EH (cell line): Measurements from ENCODE around the gene NUB1.

Source experiments
- DNase-seq: peaks from one replicate; pipeline ENCODE4 v3.0.0-alpha.2; 2015; ENCODE audit warnings: low read depth

The NUB1 gene

DNA sequence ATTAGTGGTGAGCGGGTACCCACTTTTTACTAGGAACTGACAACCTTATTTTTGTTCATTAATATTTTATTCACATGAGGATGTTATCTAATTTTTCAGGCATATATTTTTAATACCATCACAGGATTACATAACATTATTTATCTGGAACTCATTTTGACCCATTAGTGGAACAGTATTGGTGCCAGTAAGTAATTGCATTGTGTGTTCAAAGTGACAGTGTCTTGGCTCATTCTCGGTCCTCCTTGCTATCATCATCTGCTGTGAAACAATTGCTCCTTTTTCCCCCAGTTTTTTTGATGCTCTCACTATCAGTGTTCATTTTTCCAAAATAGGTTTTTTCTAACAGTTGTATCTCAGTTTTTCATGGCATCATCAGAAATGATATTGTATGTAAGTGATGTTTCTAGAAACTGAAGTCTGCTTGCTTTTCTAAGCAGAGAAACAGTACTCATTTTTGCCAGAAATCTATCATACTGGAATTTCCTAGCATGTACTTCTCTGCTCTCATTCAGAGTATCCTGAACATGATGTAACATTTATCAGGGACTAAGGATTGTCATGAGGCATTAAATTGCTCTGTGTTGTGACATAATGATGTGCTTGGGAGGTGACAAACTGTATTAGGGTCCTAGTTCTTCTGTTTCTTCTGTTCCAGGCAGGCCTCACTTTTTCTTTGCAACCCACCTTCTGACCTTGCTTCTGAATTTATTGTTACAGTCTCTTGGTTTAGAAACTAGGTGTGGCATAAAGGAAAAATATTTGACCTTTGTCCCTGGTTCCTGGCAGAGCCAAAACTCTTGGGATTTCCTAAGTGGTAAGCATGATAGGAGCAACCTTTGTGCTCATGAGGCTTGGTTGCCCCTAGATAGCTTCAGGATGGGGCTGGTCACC is 4.2 kb downstream of the NUB1 start:
- DNase-seq: no peak

DNA sequence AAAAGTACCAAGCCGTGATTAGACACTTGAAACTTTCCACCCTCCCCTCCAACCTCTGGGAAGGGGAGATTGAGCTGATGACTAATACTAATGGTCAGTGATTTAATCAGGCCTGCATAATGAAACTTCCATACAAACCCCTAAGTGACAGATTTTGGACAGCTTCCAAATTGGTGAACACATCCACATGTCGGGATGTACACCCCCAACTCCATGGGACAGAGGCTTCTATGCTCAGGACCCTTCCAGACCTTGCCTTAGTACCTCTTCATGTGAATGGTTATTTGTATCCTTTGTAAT is 4.8 kb downstream of the NUB1 start:
- DNase-seq: no peak

DNA sequence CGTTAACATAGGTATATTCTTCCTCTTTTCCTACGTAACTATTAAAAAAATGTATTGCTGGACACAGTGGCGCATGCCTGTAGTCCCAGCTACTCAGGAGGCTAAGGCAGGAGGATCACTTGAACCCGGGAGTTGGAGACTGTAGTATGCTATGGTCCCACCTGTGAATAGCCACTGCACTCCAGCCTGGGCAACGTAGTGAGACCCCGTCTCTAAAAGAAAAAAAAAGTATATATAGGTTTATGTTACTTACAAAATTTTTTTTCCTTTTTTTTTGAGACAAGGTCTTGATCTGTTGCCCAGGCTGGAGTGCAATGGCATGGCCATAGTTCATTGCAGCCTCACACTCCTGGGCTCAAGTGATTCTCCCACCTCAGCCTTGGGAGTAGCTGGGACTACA is 5.6 kb downstream of the NUB1 start:
- DNase-seq: no peak

DNA sequence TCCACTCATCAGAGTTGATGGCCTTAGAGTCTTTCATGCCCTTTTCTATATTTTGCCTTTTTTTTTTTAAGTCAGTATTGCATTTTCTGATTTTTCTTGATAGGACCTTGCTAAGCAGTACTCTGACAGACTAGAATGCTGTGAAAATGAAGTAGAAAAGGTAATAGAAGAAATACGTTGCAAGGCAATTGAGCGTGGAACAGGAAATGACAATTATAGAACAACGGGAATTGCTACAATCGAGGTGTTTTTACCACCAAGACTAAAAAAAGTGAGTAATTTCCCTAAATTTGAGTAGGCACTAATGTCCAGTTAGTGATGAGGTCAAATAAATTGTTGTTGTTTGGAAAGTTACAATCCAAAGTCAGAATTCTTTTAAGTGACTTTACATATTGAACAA is 7.4 kb downstream of the NUB1 start:
- no peak for DNase-seq

DNA sequence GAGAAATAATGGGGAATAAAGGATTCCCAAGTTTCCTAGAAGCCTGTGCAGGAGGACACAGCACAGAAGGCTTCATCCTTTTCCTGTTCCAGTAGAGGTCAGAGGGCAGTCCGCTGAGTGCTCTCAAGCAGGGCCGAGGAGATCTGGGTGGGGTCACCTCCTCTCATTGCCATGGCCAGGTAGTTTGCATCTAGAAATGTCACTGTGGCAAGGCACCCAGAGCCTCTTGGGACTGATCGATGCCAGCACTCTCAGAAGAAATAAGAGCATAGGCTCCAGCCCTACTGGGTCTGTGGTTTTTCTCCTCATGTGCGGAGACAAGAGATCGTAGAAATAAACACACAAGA is 7.9 kb downstream of the NUB1 start:
- DNase-seq: no peak

DNA sequence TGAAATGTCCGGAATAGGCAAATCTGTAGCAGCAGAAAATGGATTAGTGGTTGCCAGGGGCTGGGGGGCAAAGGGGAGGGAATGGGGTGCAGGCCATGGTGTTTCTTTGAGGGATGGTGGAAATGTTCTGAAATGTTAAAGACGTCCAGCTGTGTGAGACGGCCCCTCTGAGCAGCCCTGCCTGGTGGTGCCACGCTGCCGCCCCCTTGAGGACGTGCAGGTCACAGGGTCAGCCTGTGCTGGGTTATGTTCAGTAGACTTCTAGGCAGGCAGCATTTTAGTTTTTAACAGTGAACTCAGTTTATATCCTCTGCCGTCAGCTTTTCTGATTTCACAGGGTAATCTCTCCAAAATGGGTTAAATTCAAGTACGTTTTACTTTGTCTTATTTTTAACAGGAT is 9.4 kb downstream of the NUB1 start:
- no peak for DNase-seq

DNA sequence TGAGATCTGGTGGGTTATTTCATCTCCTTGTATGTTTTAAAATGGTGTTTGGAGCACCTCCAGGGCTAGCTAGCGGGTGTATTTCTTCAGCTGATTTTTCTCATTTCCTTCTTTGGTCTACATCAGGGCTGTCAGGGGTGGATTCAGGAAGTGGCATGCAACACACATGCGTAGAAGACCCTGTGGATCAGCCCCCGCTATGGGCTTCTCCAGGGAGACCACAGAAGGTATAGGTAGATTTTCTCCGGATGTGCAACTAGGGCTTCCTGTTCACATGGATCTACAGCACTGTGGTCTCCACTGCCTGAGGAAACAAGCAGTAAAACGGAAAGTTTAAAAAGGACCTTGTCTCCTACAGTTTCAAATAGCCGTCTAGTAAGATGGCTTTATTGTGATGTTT is 10.4 kb downstream of the NUB1 start:
- no peak for DNase-seq

DNA sequence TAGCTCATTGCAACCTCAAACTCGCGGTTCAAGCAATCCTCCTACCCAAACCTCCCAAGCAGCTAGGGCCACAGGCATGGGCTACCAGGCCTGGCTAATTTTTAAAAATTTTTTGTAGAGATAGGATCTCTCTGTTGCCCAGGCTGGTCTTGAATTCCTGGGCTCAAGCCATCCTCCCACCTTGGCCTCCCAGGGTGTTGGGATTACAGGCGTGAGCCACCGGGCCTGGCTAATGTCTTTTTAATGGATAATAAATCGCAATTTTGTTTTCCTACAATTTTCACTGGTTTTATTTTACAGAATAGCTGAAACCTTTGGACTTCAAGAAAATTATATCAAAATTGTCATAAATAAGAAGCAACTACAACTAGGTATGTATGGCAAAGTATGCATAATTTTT is 10.9 kb downstream of the NUB1 start:
- DNase-seq: no peak

DNA sequence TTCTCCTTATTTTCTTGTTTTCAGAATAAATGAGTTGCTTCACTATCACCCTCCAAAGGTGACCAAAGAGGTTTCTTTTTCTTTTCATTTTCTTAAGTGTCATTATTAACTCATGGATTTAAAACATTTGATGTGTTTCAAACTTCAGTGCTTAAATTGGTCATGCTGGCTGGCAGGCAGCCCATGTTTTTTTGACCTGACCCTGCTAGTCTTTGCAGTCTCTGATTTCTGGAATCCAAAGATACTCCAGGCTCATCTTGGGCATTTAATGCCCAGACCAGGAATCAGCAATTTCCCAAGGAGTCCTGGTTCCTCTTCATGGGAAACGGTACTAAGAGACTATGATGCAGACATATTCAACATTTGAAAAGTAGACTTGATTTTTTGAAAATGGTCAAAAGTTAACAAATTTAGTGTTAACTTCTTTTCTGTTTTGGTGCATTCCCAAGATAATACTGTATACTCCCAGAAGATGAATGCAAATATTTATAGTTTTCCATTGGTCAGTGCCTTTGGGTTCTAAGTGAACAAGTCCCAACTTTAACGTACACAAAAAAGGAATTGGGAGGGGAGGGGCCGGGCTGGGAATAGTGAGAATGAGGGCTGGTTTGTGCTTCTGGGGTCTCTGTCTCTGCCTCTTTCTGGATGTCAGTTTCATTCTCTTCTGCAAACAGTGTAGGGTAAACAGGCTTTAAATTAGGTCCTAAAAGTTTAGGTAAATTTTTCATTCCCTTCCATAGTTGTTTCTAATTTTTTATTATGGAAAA is 19.8 kb downstream of the NUB1 start:
- peak; percentile 40 for DNase-seq

DNA sequence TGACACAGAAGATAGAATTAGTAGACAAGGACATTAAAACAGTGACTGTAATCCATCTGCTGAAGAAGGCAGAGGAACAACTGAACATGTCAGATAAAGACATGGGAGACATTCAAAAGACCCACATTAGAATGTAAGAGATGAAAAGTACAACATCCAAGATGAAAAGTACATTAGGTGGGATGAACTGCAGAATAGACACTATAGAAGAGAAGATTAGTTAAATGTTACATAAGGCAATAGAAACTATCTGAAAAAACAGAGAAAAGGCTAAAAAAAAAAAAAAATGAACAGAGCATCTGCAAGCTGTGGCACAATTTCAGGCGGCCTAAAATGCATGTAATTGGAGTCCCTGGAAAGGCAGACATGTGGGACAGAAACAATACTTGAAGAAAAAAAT is 21.6 kb downstream of the NUB1 start:
- DNase-seq: no peak

DNA sequence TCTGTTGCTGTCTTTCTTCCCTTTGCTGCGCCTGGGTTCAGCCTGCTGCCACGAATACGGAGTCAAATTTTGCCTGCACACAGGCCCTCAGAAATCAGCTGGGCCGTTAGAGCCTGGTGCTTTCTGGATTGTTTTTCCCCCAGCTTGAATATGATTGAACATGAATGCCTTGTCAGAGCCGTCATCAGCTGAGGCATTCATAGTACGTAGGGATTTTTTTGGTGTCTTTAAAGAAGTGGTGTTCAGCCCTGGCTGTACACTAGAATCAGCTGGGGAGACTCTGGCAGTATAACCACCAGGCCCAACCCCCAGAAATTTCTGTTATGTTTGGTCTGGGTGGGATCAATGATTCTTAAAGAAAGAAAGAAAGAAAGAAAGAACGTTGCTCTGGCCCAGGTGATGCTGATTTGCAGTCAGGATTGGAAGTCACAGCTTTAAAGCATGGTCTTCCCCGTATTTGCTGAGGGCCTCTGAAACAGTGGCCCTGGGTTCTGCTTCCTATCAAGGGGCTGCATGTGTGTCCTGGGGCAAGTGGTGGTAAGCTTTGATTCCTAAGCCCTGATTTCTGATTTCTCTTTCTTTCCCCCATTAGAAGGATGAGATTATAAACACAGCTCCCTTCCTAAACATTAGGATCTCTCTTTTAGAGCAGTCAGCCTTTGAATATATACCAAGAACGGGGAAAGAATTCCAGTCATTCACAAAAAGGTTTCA is 24.7 kb downstream of the NUB1 start:
- DNase-seq: peak; percentile 37

DNA sequence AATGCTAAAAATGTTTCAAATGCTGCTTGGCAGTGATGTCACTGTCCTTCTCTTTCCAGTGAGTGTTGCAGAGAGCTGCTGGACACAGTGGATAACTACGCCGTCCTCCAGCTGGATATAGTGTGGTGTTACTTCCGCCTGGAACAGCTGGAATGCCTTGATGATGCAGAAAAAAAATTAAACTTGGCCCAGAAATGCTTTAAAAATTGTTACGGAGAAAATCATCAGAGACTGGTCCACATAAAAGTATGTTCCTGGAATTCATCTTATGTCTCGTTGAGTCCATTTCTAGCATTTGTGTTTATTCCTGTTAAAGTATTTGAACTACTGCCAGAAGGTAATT is 25.2 kb downstream of the NUB1 start:
- peak; percentile 91 for DNase-seq

DNA sequence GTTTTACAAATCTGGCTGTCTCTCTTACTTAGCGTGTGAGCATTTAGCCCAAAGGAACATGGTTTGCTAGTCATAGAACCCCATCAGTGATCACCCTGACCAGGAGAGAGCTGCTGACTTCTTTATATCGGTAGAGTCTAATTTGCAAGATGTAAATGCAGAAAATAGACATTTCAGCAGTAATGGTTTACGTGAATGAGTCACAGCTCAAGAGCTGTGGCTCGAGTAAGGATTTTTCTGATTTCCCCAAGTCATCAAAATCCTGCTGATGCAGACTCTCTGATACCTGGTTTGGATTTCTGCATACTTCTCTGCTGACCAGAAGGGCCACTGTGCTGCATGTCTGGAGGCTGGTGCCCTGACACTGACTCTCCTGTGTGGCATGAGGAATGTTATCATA is 25.7 kb downstream of the NUB1 start:
- DNase-seq: peak; percentile 54

DNA sequence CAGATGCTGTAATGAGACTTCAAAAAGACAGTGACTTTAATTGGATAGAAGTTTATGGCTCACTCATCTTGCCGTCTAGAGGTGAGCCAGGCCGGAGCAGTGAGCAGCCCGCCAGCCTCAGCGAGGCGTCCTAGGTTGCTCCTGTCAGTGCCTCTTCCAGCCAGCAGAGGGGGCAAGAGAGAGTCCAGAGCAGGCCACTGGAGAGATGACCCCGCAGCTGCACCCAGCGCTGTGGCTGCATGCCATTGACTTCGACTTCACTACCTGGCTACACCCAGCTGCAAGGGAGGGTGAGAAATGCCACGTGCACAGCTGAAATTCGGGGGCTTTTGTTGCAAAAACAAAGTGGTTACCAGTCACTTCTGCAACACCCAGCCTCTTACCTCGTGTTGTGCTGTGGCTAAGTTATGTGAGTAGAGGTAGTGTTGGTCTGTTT is 26.5 kb downstream of the NUB1 start:
- peak; percentile 79 for DNase-seq

DNA sequence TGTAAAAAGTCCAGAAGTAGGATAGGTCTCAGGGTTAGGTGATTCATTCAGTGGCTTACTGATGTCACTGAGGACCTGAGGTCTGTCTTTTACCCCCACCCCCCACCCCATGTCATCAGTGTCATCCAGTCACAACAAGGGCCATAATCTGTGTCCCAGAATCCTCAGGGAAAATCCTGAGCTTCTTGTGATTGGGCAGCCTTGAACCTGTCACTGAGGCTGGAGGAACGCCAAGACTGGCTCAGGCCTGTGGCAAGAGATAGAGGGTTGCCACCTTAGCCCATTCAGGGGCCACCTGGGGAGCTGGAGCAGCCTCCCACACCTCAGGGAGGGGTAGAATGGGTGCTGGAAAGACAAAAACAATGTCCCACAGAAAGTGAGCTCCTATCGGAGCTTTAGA is 29.7 kb downstream of the NUB1 start:
- no peak for DNase-seq

DNA sequence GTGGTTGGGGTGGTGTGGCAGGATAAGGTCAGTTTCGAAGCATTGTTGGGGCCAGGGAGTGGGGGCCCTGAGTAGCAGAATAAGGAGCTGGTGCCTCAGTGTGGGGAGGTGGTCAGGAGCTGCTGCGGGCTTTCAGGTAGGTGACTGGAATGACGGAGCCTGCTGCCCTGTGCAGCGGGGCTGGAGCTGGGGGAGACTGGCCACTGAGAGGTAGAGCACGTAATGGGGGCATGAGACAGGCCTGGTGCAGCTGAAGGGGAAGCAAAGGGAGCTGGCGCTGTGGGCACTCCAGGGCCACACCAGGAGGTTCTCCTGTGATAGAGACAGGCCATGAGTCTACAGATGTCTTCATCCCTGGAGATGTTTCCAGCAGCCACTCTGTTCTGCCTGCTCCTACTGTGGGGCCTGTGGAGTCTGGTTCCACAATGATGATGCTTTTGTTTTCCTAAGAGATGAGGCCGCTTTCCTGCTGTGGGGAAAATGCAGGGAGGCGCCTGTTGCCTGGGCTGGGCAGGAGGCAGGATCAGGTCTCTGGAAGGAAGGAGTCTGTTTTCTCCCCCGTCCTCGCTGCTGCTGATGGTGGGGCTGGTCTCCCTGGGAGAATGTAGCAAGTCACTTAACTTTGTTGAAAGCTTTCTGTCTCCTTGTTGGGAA is 31.1 kb downstream of the NUB1 start:
- no peak for DNase-seq

DNA sequence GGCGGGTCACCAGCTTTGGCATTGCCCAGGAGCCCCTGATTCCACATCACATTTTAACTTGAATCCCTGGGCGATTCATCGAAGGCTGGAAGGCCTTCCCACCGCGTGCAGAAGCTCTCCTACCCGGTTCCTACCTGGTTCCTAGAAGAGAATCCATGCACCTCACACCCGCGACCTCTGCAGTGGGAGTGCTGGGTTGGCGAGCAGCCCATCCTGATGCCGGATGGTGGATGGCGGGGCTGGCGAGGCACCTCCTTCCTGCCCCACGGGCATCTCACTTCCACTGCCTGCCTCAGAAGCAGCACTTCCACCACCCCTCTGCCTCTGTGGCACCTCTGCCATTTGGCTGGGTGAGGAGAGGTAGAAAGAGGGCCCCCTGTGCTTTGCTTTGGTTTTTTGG is 32.0 kb downstream of the NUB1 start:
- DNase-seq: no peak

DNA sequence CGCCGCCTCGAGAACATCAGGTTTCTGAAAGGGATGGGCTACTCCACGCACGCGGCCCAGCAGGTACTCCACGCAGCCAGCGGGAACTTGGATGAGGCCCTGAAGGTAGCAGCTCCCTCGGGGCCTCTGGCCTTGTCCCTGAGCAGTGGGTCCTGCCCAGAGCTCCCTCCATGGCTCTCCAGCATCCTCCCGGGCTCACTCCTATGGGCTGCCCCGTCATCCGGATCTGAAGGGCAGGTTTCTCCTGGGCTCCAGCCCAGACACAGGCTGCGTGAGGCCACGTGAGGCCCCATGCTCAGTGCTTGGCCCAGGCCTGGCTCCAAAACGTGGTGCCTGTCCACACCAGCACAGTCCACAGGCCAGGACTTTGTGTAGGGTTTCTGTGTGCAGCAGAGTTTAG is 32.5 kb downstream of the NUB1 start:
- no peak for DNase-seq

DNA sequence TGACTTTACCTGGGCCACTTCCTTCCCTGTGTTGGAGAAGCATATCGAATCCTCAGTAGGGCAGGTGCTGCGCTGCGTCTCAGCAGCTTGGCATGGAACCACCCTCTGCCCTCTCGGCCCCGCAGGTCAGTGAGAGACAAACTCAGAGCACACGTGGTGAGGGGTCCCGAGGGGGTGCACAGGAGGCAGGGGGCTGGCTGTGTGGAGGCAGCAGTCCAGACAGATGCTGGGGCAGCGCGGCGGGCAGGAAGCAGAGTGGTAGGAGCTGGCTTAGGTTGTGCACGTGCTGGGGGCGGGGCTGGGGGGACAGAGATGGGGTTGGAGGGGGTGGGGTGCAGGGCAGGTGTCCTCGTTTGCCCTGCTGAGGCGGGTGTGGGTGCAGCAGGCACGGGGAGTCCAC is 33.1 kb downstream of the NUB1 start:
- no peak for DNase-seq

DNA sequence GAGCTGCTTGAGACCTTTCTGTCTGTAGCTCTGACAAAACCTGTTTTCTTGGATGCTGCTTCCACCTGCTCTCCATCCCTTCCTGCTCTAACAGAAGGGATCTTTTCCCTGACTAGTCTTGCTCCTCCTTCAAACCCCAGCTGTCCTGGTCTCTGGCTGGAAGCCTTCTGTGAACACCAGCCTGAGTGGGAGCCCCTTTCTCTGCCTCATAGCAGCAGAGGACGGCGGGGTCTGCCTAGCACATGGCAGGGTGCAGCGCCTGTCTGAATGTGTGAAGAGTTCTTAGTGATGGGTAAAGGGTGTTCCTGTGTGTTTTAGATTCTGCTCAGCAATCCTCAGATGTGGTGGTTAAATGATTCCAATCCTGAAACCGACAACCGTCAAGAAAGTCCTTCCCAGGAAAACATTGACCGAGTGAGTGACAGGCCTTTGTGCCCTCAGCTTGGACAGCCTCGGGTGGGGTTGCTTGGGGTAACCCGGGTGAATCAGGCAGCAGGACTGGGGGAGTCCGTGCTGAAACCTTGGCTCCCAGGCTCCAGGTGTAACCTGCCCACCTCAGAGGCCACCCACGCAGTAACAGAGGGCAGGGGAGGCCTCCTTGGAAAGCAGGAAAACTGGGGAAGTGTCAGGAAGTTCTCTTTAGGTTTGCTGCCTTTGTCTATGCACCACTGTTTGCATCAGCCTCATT is 34.1 kb downstream of the NUB1 start:
- no peak for DNase-seq

DNA sequence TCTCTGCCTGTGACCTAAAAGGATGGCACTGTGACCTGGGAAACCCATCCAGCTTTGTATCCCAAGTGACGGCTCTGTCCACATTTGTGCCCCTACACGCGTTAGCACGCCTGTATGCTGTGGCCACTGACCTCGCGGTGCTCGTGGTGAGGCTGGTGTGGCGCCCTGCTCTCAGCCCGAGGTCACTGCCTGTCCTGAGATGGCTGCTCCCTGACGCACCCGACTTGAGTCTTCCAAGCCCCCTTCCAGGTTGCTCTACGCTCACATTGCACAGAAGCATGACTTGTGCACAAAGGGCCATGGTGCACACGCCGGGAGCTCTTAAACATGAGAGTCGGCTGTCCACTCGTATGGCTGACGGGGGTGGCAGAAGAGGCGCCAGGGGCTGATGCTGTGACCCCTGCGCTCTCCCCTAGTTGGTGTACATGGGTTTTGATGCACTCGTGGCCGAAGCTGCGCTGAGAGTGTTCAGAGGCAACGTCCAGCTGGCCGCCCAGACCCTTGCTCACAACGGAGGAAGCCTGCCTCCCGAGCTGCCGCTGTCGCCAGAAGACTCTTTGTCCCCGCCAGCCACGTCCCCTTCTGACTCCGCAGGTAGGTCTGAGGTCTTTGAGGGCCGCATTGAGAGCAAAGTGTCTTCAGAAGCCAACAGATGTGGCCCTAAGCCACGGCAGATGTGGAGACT is 34.7 kb downstream of the NUB1 start:
- DNase-seq: no peak

DNA sequence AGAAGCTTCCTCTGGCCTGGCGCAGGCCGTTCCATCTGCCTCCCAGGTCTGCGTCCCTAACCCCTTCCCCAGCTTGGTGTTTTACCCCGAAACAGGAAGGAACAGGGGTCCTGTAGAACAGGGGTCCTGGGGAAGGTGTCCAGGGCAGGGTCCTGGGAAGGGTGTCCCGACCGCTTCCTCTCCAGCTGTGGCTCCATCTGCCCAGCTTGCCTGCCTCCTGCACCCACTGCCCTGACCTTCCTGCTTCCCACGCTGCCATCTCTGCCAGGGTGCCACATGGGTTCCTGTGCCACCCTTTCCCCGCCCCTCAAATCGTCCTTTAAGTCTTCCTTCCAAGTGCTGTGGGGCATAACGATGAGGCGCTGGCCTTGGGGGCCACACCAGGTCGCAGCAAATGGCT is 35.8 kb downstream of the NUB1 start:
- no peak for DNase-seq
